Liver (tissue), 9 donors: ENCODE measurements around the gene LPP. TPM values are rescaled to one million over a fixed set of nuclear protein-coding genes. Genes with fewer than 3 reads are reported as not detected.

ENCODE experiments used
- DNase-seq: peaks from one replicate; pipeline ENCODE4 v3.0.0-alpha.2; 2017; ENCODE audit warnings: low spot score
- H3K27ac ChIP-seq, 2 donors: one replicate each; pipeline ENCODE4 v1.7.0; 2013; ENCODE audit warnings: inconsistent platforms in 2 of 2, low read length in 2 of 2, control low read depth in 1 of 2, low read depth in 1 of 2, mild to moderate bottlenecking in 1 of 2
- H3K27me3 ChIP-seq, 4 donors: one replicate each; pipeline versions ENCODE4 v1.6.1 to v1.7.0; 2013; ENCODE audit warnings: low read length in 3 of 4, inconsistent platforms in 1 of 4, mild to moderate bottlenecking in 1 of 4, moderate library complexity in 1 of 4; ENCODE audit not compliant: control insufficient read depth in 4 of 4, insufficient read depth in 4 of 4
- H3K36me3 ChIP-seq, 4 donors: one replicate each; pipeline versions ENCODE4 v1.6.1 to v1.7.0; 2013; ENCODE audit warnings: low read length in 3 of 4, mild to moderate bottlenecking in 3 of 4, low read depth in 1 of 4, moderate library complexity in 1 of 4; ENCODE audit not compliant: control insufficient read depth in 4 of 4, insufficient read depth in 3 of 4
- H3K4me1 ChIP-seq, 4 donors: one replicate each; pipeline versions ENCODE4 v1.6.1 to v1.7.0; 2013; ENCODE audit warnings: low read length in 3 of 4, mild to moderate bottlenecking in 3 of 4, moderate library complexity in 1 of 4; ENCODE audit not compliant: control insufficient read depth in 4 of 4, insufficient read depth in 4 of 4
- H3K4me3 ChIP-seq, 3 donors: one replicate each; pipeline versions ENCODE4 v1.6.1 to v1.7.0; 2013; ENCODE audit warnings: low read length in 3 of 3, control low read depth in 1 of 3, low read depth in 1 of 3, mild to moderate bottlenecking in 1 of 3
- H3K9ac ChIP-seq, 2 donors: one replicate each; pipeline ENCODE4 v1.7.0; 2013; ENCODE audit warnings: low read length in 2 of 2, mild to moderate bottlenecking in 2 of 2, moderate library complexity in 2 of 2, control low read depth in 1 of 2, low read depth in 1 of 2
- H3K9me3 ChIP-seq, 4 donors: one replicate each; pipeline versions ENCODE4 v1.6.1 to v1.7.0; 2013; ENCODE audit warnings: low read length in 3 of 4; ENCODE audit not compliant: control insufficient read depth in 4 of 4
- EGR1 ChIP-seq, 2 donors: IDR thresholded peaks; 2 replicates each; pipeline ENCODE4 v1.6.1; 2016 to 2018; ENCODE audit warnings: antibody characterized with exemption in 2 of 2, low read depth in 2 of 2
- GABPA ChIP-seq, 2 donors: IDR thresholded peaks in 1 of 2; conservative IDR thresholded peaks in 1 of 2; 2 replicates each; pipeline ENCODE4 v1.6.1; 2016; ENCODE audit warnings: antibody characterized with exemption in 2 of 2, mild to moderate bottlenecking in 1 of 2, moderate library complexity in 1 of 2
- HNF4A ChIP-seq, 2 donors: conservative IDR thresholded peaks; 2 replicates each; pipeline ENCODE4 v1.6.1; 2016; ENCODE audit warnings: antibody characterized with exemption in 2 of 2, mild to moderate bottlenecking in 2 of 2
- HNF4G ChIP-seq: IDR thresholded peaks from 2 replicates; pipeline ENCODE4 v1.6.1; 2016; ENCODE audit warnings: antibody characterized with exemption
- NR2F2 ChIP-seq: IDR thresholded peaks from 2 replicates; pipeline ENCODE4 v1.6.1; 2016; ENCODE audit warnings: antibody characterized with exemption
- RAD21 ChIP-seq, 2 donors: IDR thresholded peaks; 2 replicates each; pipeline ENCODE4 v1.6.1; 2016; ENCODE audit warnings: antibody characterized with exemption in 2 of 2, mild to moderate bottlenecking in 2 of 2
- SP1 ChIP-seq: IDR thresholded peaks from 2 replicates; pipeline ENCODE4 v1.6.1; 2018; ENCODE audit warnings: antibody characterized with exemption, mild to moderate bottlenecking
- WGBS: extraction: QIAGEN DNeasy Blood & Tissue Kit; methylation state at CpG from one replicate; pipeline ENCODE4 v1.1.7; 2013; 5-methylcytosine and 5-hydroxymethylcytosine counted together
- polyA plus RNA-seq, 2 donors: library from polyadenylated mRNA; stranded (reverse) in 1 of 2; unstranded in 1 of 2; fragments of 200-250 nt in 1 of 2; fragments of >200 nt in 1 of 2; fragmentation: Nextera tagmentation in 1 of 2; extraction: Ambion mirVana in 1 of 2; gene quantifications; one replicate each; pipeline versions ENCODE4 v1.2.1 to v1.2.3, GENCODE V29; 2013 to 2015
- total RNA-seq, 2 donors: library from RNA; depleted of rRNA; stranded (reverse); fragments of >200 nt; gene quantifications; one replicate each; pipeline ENCODE4 v1.2.3, GENCODE V29; 2014
- TF ChIP-seq, protein P1 (sequence below): IDR thresholded peaks from 2 replicates; pipeline ENCODE4 v1.6.1; 2016; ENCODE audit warnings: antibody characterized with exemption
- TF ChIP-seq, protein P2 (sequence below): IDR thresholded peaks from 2 replicates; pipeline ENCODE4 v1.6.1; 2016; ENCODE audit warnings: antibody characterized with exemption, mild to moderate bottlenecking
- donor health status: healthy.
- donor health status: healthy.
- donor health status: healthy.
- donor health status: healthy.
- donor health status: healthy.

The LPP gene
- total and polyA plus RNA-seq, 4 donors: 3.3 to 53.7 (median 28.2) TPM

DNA sequence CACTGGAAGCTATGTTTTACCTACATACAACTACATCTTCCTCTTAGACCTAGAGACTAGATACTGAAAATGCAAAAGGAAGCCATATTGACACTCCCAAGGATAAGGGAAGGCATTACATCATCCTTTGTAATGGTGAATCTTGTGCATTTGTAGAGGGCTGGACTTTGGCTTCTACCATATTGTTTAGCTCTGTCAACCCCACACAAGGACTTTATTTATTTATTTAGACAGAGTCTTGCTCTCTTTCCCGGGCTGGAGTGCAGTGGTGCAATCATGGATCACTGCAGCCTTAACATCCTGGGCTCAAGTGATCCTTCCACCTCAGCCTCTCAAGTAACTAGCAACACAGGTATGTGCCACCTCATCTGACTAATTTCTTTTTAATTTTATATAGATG is 686.3 kb downstream of the LPP start:
- Histone ChIP-seq H3K4me1 (peaks cover 0 to 3% (median 1%) of the 10 kb centered on the region in 4 donors), H3K9ac (no peak overlapping the region), H3K4me3 (no peak overlapping the region), H3K9me3 (no peaks in the 10 kb centered on the region), H3K36me3 (no peaks in the 10 kb centered on the region), H3K27me3 (no peaks in the 10 kb centered on the region), H3K27ac (no peak overlapping the region)
- no peak for DNase-seq
- 63% methylated on average over 1 of the region's 1 CpG for WGBS
- no peak for TF ChIP-seq EGR1 (IDR thresholded peaks at IDR 0.05; ENCODE audit: low read depth in 2 of 2)
- peak; percentile 8 to 14 for TF ChIP-seq HNF4A (conservative IDR thresholded peaks at IDR 0.05)

DNA sequence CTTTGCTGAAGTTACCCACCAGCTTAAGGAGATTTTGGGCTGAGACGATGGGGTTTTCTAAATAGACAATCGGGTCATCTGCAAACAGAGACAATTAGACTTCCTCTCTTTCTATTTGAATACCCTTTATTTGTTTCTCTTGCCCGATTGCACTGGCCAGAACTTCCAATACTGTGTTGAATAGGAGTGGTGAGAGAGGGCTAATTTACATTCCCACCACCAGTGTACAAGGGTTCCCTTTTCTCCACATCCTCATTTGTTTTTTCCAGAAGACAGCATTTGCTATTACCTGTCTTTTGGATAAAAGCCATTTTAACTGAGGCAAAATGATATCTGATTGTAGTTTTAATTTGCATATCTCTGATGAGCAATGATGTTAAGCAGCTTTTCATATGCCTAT is 687.9 kb downstream of the LPP start:
- no peaks in the 10 kb centered on the region for H3K27me3 ChIP-seq
- DNase-seq: no peak
- H3K4me3 ChIP-seq: no peak overlapping the region
- H3K9ac ChIP-seq: no peak overlapping the region
- H3K27ac ChIP-seq: no peak overlapping the region
- H3K4me1 ChIP-seq: peaks cover 0 to 3% (median 1%) of the 10 kb centered on the region in 4 donors
- WGBS: 80% methylated on average over 3 of the region's 3 CpGs
- H3K36me3 ChIP-seq: no peaks in the 10 kb centered on the region
- TF ChIP-seq, protein P1, sequence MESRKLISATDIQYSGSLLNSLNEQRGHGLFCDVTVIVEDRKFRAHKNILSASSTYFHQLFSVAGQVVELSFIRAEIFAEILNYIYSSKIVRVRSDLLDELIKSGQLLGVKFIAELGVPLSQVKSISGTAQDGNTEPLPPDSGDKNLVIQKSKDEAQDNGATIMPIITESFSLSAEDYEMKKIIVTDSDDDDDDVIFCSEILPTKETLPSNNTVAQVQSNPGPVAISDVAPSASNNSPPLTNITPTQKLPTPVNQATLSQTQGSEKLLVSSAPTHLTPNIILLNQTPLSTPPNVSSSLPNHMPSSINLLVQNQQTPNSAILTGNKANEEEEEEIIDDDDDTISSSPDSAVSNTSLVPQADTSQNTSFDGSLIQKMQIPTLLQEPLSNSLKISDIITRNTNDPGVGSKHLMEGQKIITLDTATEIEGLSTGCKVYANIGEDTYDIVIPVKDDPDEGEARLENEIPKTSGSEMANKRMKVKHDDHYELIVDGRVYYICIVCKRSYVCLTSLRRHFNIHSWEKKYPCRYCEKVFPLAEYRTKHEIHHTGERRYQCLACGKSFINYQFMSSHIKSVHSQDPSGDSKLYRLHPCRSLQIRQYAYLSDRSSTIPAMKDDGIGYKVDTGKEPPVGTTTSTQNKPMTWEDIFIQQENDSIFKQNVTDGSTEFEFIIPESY: no peak
- TF ChIP-seq RAD21 (IDR thresholded peaks at IDR 0.05) (no peak), NR2F2 (no peak), SP1 (no peak), GABPA (IDR thresholded peaks at IDR 0.05 in 1 of 2, conservative IDR thresholded peaks at IDR 0.05 in 1 of 2) (no peak)
- TF ChIP-seq, protein P2, sequence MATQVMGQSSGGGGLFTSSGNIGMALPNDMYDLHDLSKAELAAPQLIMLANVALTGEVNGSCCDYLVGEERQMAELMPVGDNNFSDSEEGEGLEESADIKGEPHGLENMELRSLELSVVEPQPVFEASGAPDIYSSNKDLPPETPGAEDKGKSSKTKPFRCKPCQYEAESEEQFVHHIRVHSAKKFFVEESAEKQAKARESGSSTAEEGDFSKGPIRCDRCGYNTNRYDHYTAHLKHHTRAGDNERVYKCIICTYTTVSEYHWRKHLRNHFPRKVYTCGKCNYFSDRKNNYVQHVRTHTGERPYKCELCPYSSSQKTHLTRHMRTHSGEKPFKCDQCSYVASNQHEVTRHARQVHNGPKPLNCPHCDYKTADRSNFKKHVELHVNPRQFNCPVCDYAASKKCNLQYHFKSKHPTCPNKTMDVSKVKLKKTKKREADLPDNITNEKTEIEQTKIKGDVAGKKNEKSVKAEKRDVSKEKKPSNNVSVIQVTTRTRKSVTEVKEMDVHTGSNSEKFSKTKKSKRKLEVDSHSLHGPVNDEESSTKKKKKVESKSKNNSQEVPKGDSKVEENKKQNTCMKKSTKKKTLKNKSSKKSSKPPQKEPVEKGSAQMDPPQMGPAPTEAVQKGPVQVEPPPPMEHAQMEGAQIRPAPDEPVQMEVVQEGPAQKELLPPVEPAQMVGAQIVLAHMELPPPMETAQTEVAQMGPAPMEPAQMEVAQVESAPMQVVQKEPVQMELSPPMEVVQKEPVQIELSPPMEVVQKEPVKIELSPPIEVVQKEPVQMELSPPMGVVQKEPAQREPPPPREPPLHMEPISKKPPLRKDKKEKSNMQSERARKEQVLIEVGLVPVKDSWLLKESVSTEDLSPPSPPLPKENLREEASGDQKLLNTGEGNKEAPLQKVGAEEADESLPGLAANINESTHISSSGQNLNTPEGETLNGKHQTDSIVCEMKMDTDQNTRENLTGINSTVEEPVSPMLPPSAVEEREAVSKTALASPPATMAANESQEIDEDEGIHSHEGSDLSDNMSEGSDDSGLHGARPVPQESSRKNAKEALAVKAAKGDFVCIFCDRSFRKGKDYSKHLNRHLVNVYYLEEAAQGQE: no peak
- H3K9me3 ChIP-seq: no peaks in the 10 kb centered on the region

DNA sequence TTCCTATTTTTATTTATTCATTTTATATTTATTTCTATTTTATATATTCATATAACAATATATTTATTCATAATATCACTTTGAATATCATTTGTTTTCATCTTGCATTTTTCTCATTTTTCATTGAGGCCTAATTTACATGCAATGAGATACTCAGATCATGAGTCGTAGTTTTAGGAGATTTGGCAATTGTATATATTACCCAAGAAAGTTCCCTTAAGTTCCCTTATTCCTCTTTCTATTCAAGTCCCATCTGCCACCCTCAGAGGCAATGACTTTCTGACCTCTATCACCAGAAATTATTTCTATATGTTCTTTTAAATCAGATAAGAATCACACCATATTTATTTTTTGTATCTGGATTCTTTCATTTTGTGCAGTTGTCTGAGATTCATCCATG is 688.7 kb downstream of the LPP start:
- TF ChIP-seq HNF4G: no peak
- Histone ChIP-seq H3K9ac (no peak overlapping the region), H3K27me3 (no peaks in the 10 kb centered on the region), H3K4me1 (peaks cover 0 to 3% (median 1%) of the 10 kb centered on the region in 4 donors), H3K4me3 (no peak overlapping the region), H3K36me3 (no peaks in the 10 kb centered on the region), H3K9me3 (no peaks in the 10 kb centered on the region), H3K27ac (no peak overlapping the region)
- 85% methylated on average over 1 of the region's 1 CpG for WGBS
- DNase-seq: no peak
